Omental fat pad (tissue), 4 donors: ENCODE measurements around the gene BTG4. TPM values are rescaled to one million over a fixed set of nuclear protein-coding genes. Genes with fewer than 3 reads are reported as not detected.

ENCODE experiments used
- ATAC-seq: fragments of 150-250 bp; one replicate; pipeline ENCODE4 v1.9.1; 2016; ENCODE audit warnings: mild to moderate bottlenecking, moderate library complexity; ENCODE audit not compliant: low FRiP score
- DNase-seq: peaks from one replicate; pipeline ENCODE4 v3.0.0-alpha.2; 2019; ENCODE audit warnings: low spot score
- total RNA-seq, 4 donors: library from RNA; depleted of rRNA; stranded (reverse); fragments of >200 nt; gene quantifications; one replicate each; pipeline ENCODE4 v1.1.0, GENCODE V29; 2016
- TF ChIP-seq, protein P1 (sequence below), 3 donors: fragments of 450-650 bp; IDR thresholded peaks; one replicate each; pipeline ENCODE4 v1.5.1; 2016 to 2017; ENCODE audit warnings: antibody characterized with exemption in 3 of 3, mild to moderate bottlenecking in 3 of 3, moderate library complexity in 2 of 3

The BTG4 gene
- total RNA-seq, 4 donors from 2014 or later: not detected

- TF ChIP-seq, protein P1, sequence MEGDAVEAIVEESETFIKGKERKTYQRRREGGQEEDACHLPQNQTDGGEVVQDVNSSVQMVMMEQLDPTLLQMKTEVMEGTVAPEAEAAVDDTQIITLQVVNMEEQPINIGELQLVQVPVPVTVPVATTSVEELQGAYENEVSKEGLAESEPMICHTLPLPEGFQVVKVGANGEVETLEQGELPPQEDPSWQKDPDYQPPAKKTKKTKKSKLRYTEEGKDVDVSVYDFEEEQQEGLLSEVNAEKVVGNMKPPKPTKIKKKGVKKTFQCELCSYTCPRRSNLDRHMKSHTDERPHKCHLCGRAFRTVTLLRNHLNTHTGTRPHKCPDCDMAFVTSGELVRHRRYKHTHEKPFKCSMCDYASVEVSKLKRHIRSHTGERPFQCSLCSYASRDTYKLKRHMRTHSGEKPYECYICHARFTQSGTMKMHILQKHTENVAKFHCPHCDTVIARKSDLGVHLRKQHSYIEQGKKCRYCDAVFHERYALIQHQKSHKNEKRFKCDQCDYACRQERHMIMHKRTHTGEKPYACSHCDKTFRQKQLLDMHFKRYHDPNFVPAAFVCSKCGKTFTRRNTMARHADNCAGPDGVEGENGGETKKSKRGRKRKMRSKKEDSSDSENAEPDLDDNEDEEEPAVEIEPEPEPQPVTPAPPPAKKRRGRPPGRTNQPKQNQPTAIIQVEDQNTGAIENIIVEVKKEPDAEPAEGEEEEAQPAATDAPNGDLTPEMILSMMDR (IDR thresholded peaks at IDR 0.05): no peak
- DNase-seq: no peak
- ATAC-seq: no peak
Measured at GRCh38 chr11:111499483-111499882, 12.7 kb downstream of the BTG4 start.

DNA sequence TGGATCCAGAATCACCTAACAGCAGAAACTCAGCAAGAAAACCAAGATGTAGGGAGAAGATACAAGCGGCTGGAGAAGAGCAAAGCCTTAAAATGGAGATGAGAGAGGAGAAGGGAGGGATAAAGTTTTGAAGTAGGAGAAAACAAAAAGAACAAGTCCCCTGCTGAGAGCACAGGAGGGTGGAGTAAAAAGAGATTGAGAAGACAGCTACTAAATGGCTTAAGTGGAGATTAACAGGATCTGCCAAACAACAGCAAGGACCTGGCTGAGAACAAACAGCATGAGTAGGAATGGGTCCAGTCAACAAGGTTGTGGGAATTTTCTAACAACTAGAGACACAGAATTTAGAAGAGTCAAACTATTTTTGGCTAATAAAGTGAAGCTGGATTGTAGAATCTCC, 18.1 kb downstream of the BTG4 start:
- TF ChIP-seq, protein P1 (IDR thresholded peaks at IDR 0.05): no peak
- ATAC-seq (no peak), DNase-seq (no peak)

DNA sequence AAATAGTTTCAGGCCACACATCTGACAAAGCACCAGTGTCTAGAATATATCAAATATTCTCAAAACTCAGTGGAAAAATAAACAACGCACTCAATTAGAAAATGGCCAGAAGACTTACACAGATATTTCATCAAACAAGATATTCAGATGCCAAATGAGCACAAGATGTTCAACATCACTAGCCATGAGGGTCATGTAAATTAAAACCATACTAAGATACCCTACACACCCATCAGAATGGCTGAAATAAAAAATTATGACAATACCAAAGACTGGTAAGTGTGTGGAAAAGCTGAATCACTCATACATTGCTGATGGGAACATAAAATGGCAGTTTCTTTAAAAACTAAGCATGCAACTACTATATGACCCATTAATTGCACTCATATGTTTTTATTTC, 21.7 kb downstream of the BTG4 start:
- DNase-seq (no peak), ATAC-seq (no peak)
- TF ChIP-seq, protein P1 (IDR thresholded peaks at IDR 0.05): no peak

DNA sequence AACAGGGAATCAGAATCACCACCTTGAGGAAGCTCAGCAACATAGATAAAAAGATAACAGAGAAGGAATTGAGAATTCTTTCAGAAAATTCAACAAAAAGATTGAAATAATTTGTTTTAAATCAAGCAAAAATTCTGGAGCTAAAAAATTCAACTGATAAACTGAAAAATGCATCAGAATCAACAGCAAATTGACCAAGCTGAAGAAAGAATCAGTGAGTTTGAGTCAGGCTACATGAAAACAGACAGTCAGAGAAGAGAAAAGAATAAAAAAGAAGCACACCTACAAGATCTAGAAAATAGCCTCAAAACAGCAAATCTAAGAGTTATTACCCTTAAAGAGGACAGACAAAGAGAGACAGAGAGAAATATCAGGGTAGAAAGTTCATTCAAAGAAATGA, 28.8 kb downstream of the BTG4 start:
- no peak for DNase-seq
- ATAC-seq: no peak
- TF ChIP-seq, protein P1 (IDR thresholded peaks at IDR 0.05): no peak

GRCh38 chr11:111479666-111480065, 32.5 kb downstream of the BTG4 start:
- DNase-seq: no peak
- TF ChIP-seq, protein P1 (IDR thresholded peaks at IDR 0.05): no peak
- ATAC-seq: no peak

GRCh38 chr11:111477898-111478297, 34.3 kb downstream of the BTG4 start:
- DNase-seq (no peak), ATAC-seq (no peak)
- TF ChIP-seq, protein P1 (IDR thresholded peaks at IDR 0.05): no peak

DNA sequence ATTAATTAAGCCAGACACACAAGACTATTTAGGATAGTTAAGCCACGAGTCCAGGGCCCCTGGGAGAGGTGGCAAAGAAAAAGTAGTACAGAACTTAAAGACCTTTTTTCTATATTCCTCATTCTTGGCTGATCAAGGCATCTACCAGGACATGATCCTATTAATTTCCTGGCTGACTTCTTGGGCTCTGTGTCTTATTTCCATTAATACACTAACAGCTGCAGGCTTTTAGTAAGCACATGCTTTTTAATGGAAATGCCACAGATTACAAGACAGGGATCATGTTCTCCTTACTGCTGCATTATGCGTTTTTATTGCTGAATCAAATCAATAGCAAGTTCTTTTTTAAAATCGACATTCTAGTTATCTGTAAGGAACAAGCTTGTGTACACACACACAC, 35.2 kb downstream of the BTG4 start:
- ATAC-seq: no peak
- TF ChIP-seq, protein P1 (IDR thresholded peaks at IDR 0.05): no peak

More for the DNA sequence above, 35.2 kb downstream of the BTG4 start:
- DNase-seq: no peak
